Neural crest cell (in vitro differentiated cells): ENCODE results near the gene DNAJB13. TPM values are rescaled to one million over a fixed set of nuclear protein-coding genes. Genes with fewer than 3 reads are reported as not detected.

Experiments
- DNase-seq: peaks from one replicate; pipeline ENCODE4 v3.0.0; 2021; ENCODE audit warnings: low read depth, mixed read lengths, low spot score
- H3K27ac Mint-ChIP-seq: one replicate; pipeline ENCODE4 v1.8.0; 2021; ENCODE audit warnings: mild to moderate bottlenecking, mixed read lengths; ENCODE audit not compliant: unreplicated experiment
- H3K27me3 Mint-ChIP-seq: 2 replicates; pipeline ENCODE4 v1.8.0; 2021; ENCODE audit warnings: low read depth, mild to moderate bottlenecking, mixed read lengths
- H3K36me3 Mint-ChIP-seq: 2 replicates; pipeline ENCODE4 v1.8.0; 2021; ENCODE audit warnings: low read depth, mild to moderate bottlenecking, mixed read lengths
- H3K4me1 Mint-ChIP-seq: 2 replicates; pipeline ENCODE4 v1.8.0; 2021; ENCODE audit warnings: mixed read lengths
- H3K4me3 Mint-ChIP-seq: one replicate; pipeline ENCODE4 v1.8.0; 2021; ENCODE audit warnings: mild to moderate bottlenecking, mixed read lengths
- H3K9me3 Mint-ChIP-seq: 2 replicates; pipeline ENCODE4 v1.8.0; 2021; ENCODE audit warnings: mixed read lengths
- CTCF ChIP-seq: fragments of 200-600 bp; sonication (generic); conservative IDR thresholded peaks from 2 replicates; pipeline ENCODE4 v1.5.0; 2021; ENCODE audit warnings: antibody characterized with exemption, mild to moderate bottlenecking
- total RNA-seq: library from RNA; stranded (reverse); gene quantifications from 2 replicates; pipeline ENCODE4 v1.2.1, GENCODE V29; 2021

DNAJB13 gene
- total RNA-seq, 1 donor from 2014 or later, result 0.35 TPM

GRCh38 chr11:74004046-74004695, 53.3 kb downstream of the DNAJB13 start:
- no peaks in the 10 kb centered on the region for H3K9me3 Mint-ChIP-seq
- TF ChIP-seq CTCF, result no peak
- DNase-seq, result no peak
- H3K4me3 Mint-ChIP-seq, result no peak overlapping the region
- no peaks in the 10 kb centered on the region for H3K27me3 Mint-ChIP-seq
- no peaks in the 10 kb centered on the region for H3K4me1 Mint-ChIP-seq
- H3K27ac Mint-ChIP-seq, result no peak overlapping the region
- H3K36me3 Mint-ChIP-seq, result no peaks in the 10 kb centered on the region

GRCh38 chr11:74004759-74005615, 54.2 kb downstream of the DNAJB13 start:
- Mint-ChIP-seq H3K9me3 (no peaks in the 10 kb centered on the region), H3K27me3 (no peaks in the 10 kb centered on the region), H3K36me3 (peaks cover 3% of the 10 kb centered on the region), H3K4me3 (no peak overlapping the region), H3K4me1 (peaks cover 5% of the 10 kb centered on the region), H3K27ac (peak overlapping the region; percentile 50)
- no peak for DNase-seq
- TF ChIP-seq CTCF, result no peak

GRCh38 chr11:74005721-74006517, 55.1 kb downstream of the DNAJB13 start:
- no peaks in the 10 kb centered on the region for H3K9me3 Mint-ChIP-seq
- DNase-seq, result no peak

GRCh38 chr11:74006743-74007304, 56.0 kb downstream of the DNAJB13 start:
- Mint-ChIP-seq H3K27me3 (no peaks in the 10 kb centered on the region), H3K9me3 (no peaks in the 10 kb centered on the region), H3K4me3 (no peak overlapping the region), H3K4me1 (peaks cover 5% of the 10 kb centered on the region), H3K27ac (peak overlapping the region; percentile 88), H3K36me3 (peaks cover 11% of the 10 kb centered on the region)
- DNase-seq, result no peak
- no peak for TF ChIP-seq CTCF

More at GRCh38 chr11:74005721-74006517, 55.1 kb downstream of the DNAJB13 start:
- Mint-ChIP-seq H3K4me1 (peaks cover 5% of the 10 kb centered on the region), H3K27ac (peak overlapping the region; percentile 71), H3K27me3 (no peaks in the 10 kb centered on the region), H3K4me3 (no peak overlapping the region), H3K36me3 (peaks cover 8% of the 10 kb centered on the region)
- no peak for TF ChIP-seq CTCF
